Measurements from ENCODE around the gene CRYBA1.
"Not testable (repeated sequence)": the region's sequence is repeated elsewhere in the genome, so short reads cannot be mapped to it uniquely, and the experiment has no call there.

Gene CRYBA1

DNA sequence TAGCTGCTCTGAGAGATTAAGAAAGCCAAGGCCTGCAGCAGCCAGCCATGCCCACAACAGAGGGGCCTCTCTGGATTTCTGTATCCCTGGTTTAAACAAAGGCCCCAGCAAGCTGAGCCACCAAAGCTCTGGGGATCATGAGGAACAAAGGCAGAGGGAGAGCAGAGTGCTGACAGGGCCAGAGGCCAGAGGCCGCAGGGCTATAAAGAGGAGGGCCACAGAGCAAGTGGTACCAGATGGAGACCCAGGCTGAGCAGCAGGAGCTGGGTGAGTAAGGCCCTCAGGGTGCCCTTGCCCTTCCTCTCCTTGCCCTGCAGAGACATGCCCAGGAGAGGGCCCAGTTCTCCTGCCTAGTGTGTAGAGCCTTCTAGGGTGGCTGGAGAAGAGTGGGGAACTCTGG is at the start of gene CRYBA1:
Gene CRYBA1 (plus strand): TSS at position 232 of the 400 bp plus-strand sequence. CDS start 5 bp downstream, at position 237.
- no peak for DNase-seq (ENCODE audit: low read depth in 2 of 3, low spot score in 1 of 3)

GRCh38 chr17:29197516-29198272 is 49.0 kb upstream of the CRYBA1 start:
- DNase-seq (ENCODE audit: low read depth in 2 of 3, low spot score in 1 of 3), result no peak

GRCh38 chr17:29204068-29204804 is 42.4 kb upstream of the CRYBA1 start:
- DNase-seq (ENCODE audit: low read depth in 2 of 3, low spot score in 1 of 3), result not testable (repeated sequence)

- DNase-seq (ENCODE audit: low read depth in 2 of 3, low spot score in 1 of 3), result no peak
Observed at GRCh38 chr17:29205047-29205446, 41.6 kb upstream of the CRYBA1 start.

DNA sequence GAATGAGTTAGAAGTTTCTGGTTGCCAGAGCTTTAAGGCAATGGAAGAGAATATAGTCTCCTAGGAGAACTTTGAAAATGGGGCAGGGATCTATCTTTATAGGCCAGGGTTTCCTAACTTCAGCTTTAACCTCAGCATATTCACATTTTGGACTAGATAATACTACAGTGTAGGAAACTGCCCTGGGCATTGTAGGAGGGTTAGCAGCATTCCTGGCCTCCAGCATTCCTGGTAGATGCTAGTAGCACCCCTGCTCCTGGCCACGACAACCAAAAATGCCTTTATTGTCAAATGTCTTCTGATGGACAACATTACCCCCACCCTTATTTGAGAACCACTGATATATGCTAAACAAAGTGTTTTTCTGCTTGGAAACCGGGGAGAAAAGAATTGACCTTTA is 38.7 kb upstream of the CRYBA1 start:
- no peak for DNase-seq (ENCODE audit: low read depth in 2 of 3, low spot score in 1 of 3)

GRCh38 chr17:29209073-29209472 is 37.6 kb upstream of the CRYBA1 start:
- no peak for DNase-seq (ENCODE audit: low read depth in 2 of 3, low spot score in 1 of 3)

GRCh38 chr17:29210879-29211278 is 35.8 kb upstream of the CRYBA1 start:
- no peak for DNase-seq (ENCODE audit: low read depth in 2 of 3, low spot score in 1 of 3)

DNA sequence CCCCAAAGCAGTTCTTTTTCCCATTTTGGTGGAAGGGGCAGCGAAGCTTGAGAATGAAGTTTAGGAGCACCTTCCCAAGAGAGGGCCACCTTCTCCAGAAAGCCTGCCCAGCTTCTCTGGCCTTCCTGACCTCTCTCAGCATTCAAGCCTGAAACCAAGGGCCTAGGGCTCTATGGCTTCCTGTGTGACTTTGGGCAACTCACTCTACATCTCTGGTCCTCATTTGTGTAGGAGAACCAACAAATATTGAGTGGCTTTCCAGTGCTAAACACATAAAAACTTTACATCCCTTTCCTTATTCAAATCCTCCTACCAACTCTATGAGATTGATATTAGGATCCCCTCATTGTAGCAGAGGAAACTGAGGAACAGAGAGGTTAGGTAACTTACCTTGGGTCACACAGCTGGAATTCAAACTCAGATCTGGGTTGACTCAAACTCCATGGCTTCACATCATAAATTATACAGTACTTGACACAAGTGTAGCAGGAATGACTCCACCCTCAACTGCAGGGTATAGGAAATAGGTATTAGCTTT is 34.5 kb upstream of the CRYBA1 start:
- no peak for DNase-seq (ENCODE audit: low read depth in 2 of 3, low spot score in 1 of 3)

DNA sequence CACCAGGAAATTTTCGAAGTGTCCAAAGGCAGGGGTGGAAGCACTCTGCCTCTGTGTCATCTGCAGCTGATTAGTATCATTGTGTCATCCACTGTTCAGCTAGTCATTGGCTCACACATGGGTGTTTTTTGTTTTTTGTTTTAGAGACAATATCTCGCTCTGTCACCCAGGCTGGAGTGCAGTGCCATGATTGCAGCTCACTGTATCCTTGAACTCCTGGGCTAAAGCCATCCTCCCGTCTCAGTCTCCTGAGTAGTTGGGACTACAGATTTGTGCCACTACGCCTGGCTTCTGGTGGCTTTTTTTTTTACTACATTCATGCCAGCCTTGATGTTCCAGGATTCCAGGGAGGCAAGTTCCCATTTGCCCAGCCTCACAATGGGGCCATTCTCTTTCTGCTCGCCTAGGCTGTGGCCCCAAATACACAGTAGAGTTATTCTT is 34.0 kb upstream of the CRYBA1 start:
- no peak for DNase-seq (ENCODE audit: low read depth in 2 of 3, low spot score in 1 of 3)

DNA sequence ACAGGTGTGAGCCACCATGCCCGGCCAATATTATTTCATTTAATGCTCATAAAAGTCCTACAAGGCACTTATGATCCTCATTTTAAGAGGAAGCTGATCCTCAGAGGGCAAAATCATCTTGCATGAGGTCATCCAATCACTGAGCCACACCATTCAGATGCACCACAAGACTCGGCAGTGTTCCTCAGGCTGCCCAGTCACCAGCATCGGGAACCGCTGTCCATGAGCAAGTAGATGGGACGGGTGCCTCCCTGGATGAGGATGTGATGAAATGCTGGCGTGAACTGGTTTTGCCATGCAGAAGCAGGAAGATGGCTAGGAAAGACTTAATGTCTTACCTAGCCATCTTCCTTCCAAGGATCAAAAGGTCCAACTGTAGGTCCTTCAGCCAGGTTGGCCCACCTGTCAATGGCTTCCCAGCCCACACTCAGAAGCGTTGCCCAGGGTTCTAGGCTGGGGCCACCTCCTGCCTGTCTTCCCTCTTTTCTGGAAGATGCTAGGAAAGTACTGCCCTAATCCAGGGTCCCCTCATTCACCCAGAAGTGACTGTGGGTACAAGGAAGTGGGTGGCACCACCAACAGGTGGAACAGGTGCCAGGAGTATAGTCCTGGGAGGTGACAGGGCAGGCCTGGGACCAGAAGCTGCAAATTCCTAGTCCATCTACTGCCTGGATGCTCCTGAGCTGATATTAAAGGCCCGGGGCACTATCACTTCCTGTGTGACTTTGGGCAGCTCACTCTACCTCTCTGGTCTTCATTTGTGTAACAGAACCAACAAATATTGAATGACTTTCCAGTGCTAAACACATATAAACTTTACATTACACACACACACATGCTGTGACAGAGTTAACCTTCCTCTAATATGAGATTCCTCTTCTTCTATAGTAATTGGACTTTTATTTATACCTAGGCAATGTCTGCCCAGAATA is 32.2 kb upstream of the CRYBA1 start:
- no peak for DNase-seq (ENCODE audit: low read depth in 2 of 3, low spot score in 1 of 3)

- no peak for DNase-seq (ENCODE audit: low read depth in 2 of 3, low spot score in 1 of 3)
Observed at GRCh38 chr17:29215174-29215573, 31.5 kb upstream of the CRYBA1 start.

- no peak for DNase-seq (ENCODE audit: low read depth in 2 of 3, low spot score in 1 of 3)
Observed at GRCh38 chr17:29215717-29216116, 30.9 kb upstream of the CRYBA1 start.

DNA sequence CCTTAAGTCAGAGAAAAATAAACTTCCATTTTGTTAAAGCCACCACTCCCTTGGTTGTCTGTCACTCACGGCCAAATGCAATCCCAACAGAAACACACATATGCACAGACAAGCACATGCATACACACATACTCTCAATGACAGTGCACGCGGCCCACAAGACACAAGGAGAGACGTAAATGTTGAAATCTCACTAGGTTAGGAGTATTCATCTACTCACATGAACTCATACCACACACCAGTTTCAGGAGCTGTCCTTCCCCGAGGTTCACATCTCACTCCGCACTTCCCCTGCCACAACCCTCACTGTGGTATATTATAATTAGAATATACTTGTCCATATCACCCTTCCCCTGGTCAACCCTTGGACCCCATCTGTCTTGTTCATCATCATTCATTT is 30.5 kb upstream of the CRYBA1 start:
- DNase-seq (ENCODE audit: low read depth in 2 of 3, low spot score in 1 of 3), result no peak

DNA sequence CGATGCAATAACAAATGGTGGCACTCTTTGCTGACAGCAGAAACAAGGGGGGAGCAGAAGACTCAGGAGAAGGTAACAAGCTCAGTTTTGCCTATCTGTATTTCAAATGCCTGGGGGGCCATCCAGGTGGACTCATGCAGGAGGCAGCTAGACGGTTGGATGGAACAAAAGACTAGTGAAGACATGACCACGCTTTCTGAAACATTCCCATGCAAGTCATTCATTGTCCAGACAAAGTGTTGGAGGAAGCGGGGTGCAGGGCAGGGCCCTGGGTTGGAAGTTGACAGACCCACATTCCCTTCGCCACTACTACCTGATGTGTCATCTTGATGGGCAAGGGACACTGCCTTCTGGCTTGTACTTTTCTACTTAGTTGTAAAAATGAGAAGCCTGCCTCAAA is 29.8 kb upstream of the CRYBA1 start:
- DNase-seq (ENCODE audit: low read depth in 2 of 3, low spot score in 1 of 3), result no peak

GRCh38 chr17:29219378-29220047 is 27.1 kb upstream of the CRYBA1 start:
- DNase-seq (ENCODE audit: low read depth in 2 of 3, low spot score in 1 of 3), result peak; percentile 44 to 73 (median 57)

GRCh38 chr17:29221338-29221737 is 25.3 kb upstream of the CRYBA1 start:
- not testable (repeated sequence) for DNase-seq (ENCODE audit: low read depth in 2 of 3, low spot score in 1 of 3)

- no peak for DNase-seq (ENCODE audit: low read depth in 2 of 3, low spot score in 1 of 3)
Observed at GRCh38 chr17:29225396-29225795, 21.3 kb upstream of the CRYBA1 start.

DNA sequence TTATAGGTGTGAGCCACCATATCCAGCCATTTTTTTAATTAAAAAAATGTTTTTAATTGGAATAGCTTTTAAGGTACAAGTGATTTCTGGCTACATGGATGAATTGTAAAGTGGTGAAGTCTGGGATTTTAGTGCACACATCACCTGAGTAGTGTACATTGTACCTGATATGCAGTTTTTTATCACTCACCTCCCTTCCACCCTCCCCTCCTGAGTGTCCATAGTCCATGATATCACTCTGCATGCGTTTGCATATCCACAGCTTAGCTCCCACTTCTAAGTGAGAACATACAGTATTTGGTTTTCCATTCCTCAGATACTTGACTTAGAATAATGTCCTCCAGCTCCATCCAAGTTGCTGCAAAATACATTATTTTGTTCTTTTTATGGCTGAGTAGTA is 13.4 kb upstream of the CRYBA1 start:
- DNase-seq (ENCODE audit: low read depth in 2 of 3, low spot score in 1 of 3), result no peak

DNA sequence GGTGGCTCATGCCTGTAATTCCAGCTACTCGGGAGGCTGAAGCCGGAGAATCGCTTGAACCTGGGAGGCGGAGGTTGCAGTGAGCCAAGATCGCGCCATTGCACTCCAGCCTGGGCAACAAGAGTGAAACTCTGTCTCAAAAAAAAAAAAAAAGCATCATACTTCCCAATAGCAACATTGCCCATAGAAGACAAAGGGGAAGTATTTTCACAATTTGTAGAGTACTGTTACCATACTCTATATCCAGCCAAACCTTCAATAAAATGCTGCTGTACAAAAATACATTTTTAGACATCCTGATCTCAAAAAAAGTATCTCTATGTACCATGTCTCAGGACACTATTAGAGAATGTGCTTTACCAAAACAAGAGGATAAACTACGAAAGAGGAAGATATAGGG is 11.7 kb upstream of the CRYBA1 start:
- DNase-seq (ENCODE audit: low read depth in 2 of 3, low spot score in 1 of 3), result not testable (repeated sequence)

DNA sequence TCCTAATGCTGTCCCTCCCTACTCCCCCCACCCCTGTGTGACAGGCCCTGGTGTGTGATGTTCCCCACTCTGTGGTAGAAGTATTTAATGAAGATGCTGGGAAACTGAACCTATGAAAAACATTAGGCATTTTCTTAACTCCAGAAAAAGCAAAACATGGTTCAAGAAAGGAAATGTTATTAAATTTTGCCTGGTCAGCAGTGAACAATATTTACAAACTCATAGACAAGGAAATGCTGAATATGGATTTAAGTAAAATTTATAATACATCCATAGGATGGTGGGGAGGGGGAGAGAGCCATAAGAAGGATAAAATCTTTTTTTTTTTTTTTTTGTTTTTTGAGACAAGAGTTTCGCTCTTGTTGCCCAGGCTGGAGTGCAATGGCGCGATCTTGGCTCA is 10.8 kb upstream of the CRYBA1 start:
- no peak for DNase-seq (ENCODE audit: low read depth in 2 of 3, low spot score in 1 of 3)
